NOMO-1 (cell line): ENCODE data around the gene ITGA6.

Experiments
- DNase-seq, 2 experiments: peaks; one replicate each; lab custom pipeline; 2025; ENCODE audit not compliant: unreplicated experiment in 2 of 2; lab: John Stamatoyannopoulos, UW

Gene ITGA6

GRCh38 chr2:172415865-172416183 lies 11.6 kb upstream of the ITGA6 start:
- DNase-seq, result no peak

- peak; percentile 38 to 72 for DNase-seq
Measured at GRCh38 chr2:172416447-172417058, 10.8 kb upstream of the ITGA6 start.

- no peak for DNase-seq
Measured at GRCh38 chr2:172420216-172420615, 7.2 kb upstream of the ITGA6 start.

GRCh38 chr2:172423160-172423559 lies 4.2 kb upstream of the ITGA6 start:
- no peak for DNase-seq

- no peak for DNase-seq
Measured at GRCh38 chr2:172425336-172425735, 2.0 kb upstream of the ITGA6 start.

- DNase-seq, result no peak
Measured at GRCh38 chr2:172426635-172427255, 641 bp upstream of the ITGA6 start.

- peak in 1 of 2 experiments; percentile 24 for DNase-seq
Measured at GRCh38 chr2:172427990-172428831, 825 bp downstream of the ITGA6 start.

GRCh38 chr2:172428832-172429210 lies 1.4 kb downstream of the ITGA6 start:
- no peak for DNase-seq

GRCh38 chr2:172429301-172429968 lies 2.0 kb downstream of the ITGA6 start:
- DNase-seq, result no peak

GRCh38 chr2:172430027-172430426 lies 2.6 kb downstream of the ITGA6 start:
- DNase-seq, result no peak

GRCh38 chr2:172430678-172431077 lies 3.3 kb downstream of the ITGA6 start:
- DNase-seq, result no peak

GRCh38 chr2:172431463-172431862 lies 4.1 kb downstream of the ITGA6 start:
- peak in 1 of 2 experiments; percentile 18 for DNase-seq

GRCh38 chr2:172431993-172432392 lies 4.6 kb downstream of the ITGA6 start:
- DNase-seq, result no peak

- DNase-seq, result no peak
Measured at GRCh38 chr2:172433144-172433543, 5.8 kb downstream of the ITGA6 start.

GRCh38 chr2:172434821-172435605 lies 7.6 kb downstream of the ITGA6 start:
- DNase-seq, result peak; percentile 53 to 69

- DNase-seq, result no peak
Measured at GRCh38 chr2:172435606-172435911, 8.2 kb downstream of the ITGA6 start.

GRCh38 chr2:172436889-172437288 lies 9.5 kb downstream of the ITGA6 start:
- DNase-seq, result no peak

- peak; percentile 69 to 85 for DNase-seq
Measured at GRCh38 chr2:172437419-172438341, 10.3 kb downstream of the ITGA6 start.

GRCh38 chr2:172438741-172439508 lies 11.5 kb downstream of the ITGA6 start:
- DNase-seq, result no peak
